OCI-LY3 (cell line): ENCODE data around the gene INHA.

Experiments
- EZH2phosphoT487 ChIP-seq: fragments of 200-600 bp; shearing (Covaris generic); IDR thresholded peaks from 2 replicates; pipeline ENCODE4 v1.6.1; 2018; ENCODE audit warnings: antibody characterized with exemption, mixed run types, low read depth
- TF ChIP-seq, protein P1 (sequence below): fragments of 200-600, 300-600 bp; sonication (generic); IDR thresholded peaks from 2 replicates; pipeline ENCODE4 v1.5.1; 2014; ENCODE audit warnings: antibody characterized with exemption, low read length, low read depth

DNA sequence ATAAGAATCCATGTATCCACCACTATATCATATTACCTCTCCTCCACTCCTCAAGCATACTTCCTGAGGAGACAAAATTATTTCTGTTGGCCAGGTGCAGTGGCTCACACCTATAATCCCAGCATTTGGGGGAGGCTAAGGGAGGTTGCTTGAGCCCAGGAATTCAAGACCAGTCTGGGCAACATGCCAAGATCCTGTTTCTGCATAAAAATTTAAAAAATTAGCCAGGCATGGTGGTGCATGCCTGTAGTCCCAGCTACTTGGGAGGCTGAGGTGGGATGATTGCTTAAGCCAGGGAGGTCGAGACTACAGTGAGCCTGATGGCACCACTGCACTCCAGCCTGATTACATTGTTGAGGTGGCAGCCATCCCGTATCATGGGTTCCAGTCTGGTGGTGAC lies 9.2 kb downstream of the INHA start:
- TF ChIP-seq, protein P1, sequence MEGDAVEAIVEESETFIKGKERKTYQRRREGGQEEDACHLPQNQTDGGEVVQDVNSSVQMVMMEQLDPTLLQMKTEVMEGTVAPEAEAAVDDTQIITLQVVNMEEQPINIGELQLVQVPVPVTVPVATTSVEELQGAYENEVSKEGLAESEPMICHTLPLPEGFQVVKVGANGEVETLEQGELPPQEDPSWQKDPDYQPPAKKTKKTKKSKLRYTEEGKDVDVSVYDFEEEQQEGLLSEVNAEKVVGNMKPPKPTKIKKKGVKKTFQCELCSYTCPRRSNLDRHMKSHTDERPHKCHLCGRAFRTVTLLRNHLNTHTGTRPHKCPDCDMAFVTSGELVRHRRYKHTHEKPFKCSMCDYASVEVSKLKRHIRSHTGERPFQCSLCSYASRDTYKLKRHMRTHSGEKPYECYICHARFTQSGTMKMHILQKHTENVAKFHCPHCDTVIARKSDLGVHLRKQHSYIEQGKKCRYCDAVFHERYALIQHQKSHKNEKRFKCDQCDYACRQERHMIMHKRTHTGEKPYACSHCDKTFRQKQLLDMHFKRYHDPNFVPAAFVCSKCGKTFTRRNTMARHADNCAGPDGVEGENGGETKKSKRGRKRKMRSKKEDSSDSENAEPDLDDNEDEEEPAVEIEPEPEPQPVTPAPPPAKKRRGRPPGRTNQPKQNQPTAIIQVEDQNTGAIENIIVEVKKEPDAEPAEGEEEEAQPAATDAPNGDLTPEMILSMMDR, result no peak
- TF ChIP-seq EZH2phosphoT487, result no peak
